ENCODE results near the gene MEIS2. TPM values are rescaled to one million over a fixed set of nuclear protein-coding genes. Genes with fewer than 3 reads are reported as not detected.

MEIS2 gene
- total RNA-seq, 1 donor from 2014 or later: 76.9 TPM

DNA sequence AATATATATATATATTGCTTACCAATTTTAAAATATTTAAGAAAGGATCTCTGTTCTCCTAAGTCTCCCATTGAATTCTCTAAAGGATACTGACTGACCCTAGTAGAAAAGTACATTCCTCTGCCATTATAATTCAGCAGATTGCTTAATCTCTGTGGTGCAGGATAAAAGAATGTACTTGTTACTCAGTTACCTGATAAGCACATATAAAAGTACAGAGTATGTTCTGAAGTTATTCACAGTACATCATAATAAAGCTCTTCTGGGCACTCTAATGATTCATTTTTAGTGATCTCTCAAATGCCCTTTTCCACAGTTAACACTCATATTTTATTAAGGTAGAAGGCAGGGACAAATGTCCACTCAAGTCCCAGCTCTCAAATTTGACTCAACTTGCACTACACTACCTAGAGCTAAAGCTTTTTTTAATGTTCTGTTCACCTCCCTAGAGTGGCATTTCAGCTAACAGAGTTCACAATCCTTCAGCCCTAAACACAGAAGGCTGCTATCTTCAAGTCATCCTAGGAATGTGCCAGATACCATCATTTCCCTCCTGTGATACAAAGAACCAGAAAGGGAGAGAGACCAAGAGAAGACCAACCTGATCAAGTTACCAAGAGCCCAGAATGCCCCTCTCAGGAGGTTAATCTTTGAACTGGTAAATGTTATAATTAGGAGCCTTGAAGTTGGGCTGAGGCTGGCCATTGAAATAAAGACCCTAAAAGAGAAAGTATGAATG, 53.3 kb downstream of the MEIS2 start:
- Histone ChIP-seq H3K9me3 (no peaks in the 10 kb centered on the region), H3K4me1 (no peaks in the 10 kb centered on the region), H3K4me3 (no peak overlapping the region), H3K27me3 (no peaks in the 10 kb centered on the region), H3K27ac (no peak overlapping the region), H3K36me3 (no peaks in the 10 kb centered on the region)
- no peak for TF ChIP-seq POLR2AphosphoS5 (IDR thresholded peaks at IDR 0.05; ENCODE audit: insufficient read depth in 1 of 2, low read depth in 1 of 2)
- TF ChIP-seq, protein P1, sequence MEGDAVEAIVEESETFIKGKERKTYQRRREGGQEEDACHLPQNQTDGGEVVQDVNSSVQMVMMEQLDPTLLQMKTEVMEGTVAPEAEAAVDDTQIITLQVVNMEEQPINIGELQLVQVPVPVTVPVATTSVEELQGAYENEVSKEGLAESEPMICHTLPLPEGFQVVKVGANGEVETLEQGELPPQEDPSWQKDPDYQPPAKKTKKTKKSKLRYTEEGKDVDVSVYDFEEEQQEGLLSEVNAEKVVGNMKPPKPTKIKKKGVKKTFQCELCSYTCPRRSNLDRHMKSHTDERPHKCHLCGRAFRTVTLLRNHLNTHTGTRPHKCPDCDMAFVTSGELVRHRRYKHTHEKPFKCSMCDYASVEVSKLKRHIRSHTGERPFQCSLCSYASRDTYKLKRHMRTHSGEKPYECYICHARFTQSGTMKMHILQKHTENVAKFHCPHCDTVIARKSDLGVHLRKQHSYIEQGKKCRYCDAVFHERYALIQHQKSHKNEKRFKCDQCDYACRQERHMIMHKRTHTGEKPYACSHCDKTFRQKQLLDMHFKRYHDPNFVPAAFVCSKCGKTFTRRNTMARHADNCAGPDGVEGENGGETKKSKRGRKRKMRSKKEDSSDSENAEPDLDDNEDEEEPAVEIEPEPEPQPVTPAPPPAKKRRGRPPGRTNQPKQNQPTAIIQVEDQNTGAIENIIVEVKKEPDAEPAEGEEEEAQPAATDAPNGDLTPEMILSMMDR (IDR thresholded peaks at IDR 0.05): no peak
- intact Hi-C loops (cut with DNase I): no loop called here
- DNase-seq (ENCODE audit: extremely low spot score in 2 of 2): no peak

DNA sequence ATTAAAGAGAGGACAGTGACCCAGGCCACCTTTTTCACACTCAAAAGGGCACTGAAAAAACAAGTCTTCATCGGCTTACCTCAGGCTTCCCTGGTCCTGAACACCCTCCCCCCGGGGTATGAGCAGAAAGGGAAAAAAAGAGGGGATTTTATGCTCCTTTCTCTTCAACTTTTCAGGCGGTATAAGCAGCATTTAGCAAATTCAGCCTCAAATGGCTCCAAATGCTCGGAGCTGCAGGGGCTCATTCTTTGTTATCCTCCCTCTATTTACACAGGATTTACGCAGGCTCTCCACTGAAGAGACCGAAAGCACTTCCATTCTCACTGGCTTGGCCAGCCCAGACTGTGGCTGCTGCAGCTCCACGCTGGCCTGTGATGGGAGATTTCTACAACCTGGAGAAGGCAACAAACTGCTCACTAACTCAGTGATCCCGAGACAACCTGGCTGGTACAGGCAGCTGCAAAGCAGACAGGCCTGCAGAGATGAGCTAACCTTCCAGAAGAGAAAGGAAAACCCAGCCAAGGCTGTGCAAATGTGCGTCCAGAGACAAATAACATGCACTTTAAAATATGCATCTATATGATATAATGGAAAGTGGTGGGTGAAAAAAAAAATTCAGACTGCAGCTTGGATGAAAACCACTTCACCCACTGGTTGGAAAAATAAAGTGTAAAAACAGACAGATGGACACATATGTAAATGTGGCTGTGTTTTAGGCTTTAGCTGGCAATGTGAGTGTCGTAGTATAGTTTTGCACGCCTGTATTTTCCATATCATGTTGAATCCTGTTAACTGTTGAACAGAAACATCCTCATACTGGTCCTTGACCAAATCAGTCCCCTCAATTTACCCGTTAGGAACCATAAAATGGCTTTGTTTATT, 54.2 kb downstream of the MEIS2 start:
- Histone ChIP-seq H3K4me1 (no peaks in the 10 kb centered on the region), H3K27me3 (no peaks in the 10 kb centered on the region), H3K4me3 (no peak overlapping the region), H3K27ac (no peak overlapping the region), H3K36me3 (no peaks in the 10 kb centered on the region), H3K9me3 (no peaks in the 10 kb centered on the region)
- TF ChIP-seq, protein P1 (IDR thresholded peaks at IDR 0.05): no peak
- DNase-seq (ENCODE audit: extremely low spot score in 2 of 2): no peak
- intact Hi-C loops (cut with DNase I): no loop called here

DNA sequence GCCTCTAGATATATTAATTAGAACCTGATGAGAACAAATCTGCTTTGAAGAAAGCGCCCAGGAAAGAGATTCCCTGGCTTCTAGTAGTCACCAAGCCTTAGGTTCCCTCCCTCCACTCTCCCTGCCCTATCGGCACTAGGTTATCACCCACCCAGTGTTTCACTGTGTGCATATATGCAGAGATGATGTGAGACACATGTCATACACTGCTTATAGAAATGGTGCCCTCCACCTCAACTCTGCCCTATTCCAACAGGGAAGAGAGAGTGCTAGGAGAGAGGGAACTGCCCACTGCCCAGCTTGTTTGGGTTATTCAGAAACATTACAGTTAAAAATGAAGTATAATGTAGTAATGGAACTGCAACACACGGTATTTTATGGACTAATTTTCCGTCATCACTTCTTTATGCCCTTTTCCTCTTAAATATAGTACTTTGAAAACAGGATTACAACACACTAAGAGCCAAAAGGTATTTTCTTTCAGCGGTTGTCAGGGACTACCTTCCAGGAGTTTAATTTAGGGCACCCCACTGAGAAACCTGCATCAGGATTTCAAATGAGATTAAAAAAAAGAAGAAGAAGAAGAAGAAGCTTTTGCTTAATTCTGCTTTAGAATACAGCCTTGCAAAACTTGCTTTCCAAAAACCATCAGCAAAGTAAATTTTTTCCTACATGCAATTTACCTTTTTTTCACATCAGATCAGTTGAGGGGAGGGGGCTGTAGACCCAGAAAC, 55.3 kb downstream of the MEIS2 start:
- TF ChIP-seq POLR2AphosphoS5 (IDR thresholded peaks at IDR 0.05; ENCODE audit: insufficient read depth in 1 of 2, low read depth in 1 of 2): no peak
- TF ChIP-seq, protein P1 (IDR thresholded peaks at IDR 0.05): no peak
- TF ChIP-seq POLR2A (IDR thresholded peaks at IDR 0.05): no peak
- Histone ChIP-seq H3K36me3 (no peaks in the 10 kb centered on the region), H3K9me3 (no peaks in the 10 kb centered on the region), H3K27ac (no peak overlapping the region), H3K4me3 (no peak overlapping the region), H3K4me1 (no peaks in the 10 kb centered on the region), H3K27me3 (no peaks in the 10 kb centered on the region)
- intact Hi-C loops (cut with DNase I): no loop called here
- no peak for DNase-seq (ENCODE audit: extremely low spot score in 2 of 2)

- Histone ChIP-seq H3K27me3 (no peaks in the 10 kb centered on the region), H3K9me3 (no peaks in the 10 kb centered on the region), H3K4me3 (no peak overlapping the region), H3K4me1 (peaks cover 6% of the 10 kb centered on the region), H3K27ac (no peak overlapping the region), H3K36me3 (no peaks in the 10 kb centered on the region)
- TF ChIP-seq POLR2A (IDR thresholded peaks at IDR 0.05) (no peak), POLR2AphosphoS5 (IDR thresholded peaks at IDR 0.05; ENCODE audit: insufficient read depth in 1 of 2, low read depth in 1 of 2) (no peak)
- TF ChIP-seq, protein P1 (IDR thresholded peaks at IDR 0.05): no peak
- no peak for DNase-seq (ENCODE audit: extremely low spot score in 2 of 2)
- intact Hi-C loops (cut with DNase I): no loop called here
Measured at GRCh38 chr15:37041836-37042235, 58.5 kb downstream of the MEIS2 start.

Measured in vagina (tissue), 2 donors.